T-helper 17 cell (primary cell): ENCODE results near the gene INO80B. TPM values are rescaled to one million over a fixed set of nuclear protein-coding genes. Genes with fewer than 3 reads are reported as not detected.
A peak's percentile ranks its signal among the peaks of the same experiment; 100 is the strongest.

Experiments
- ATAC-seq: fragments of 150-1000 bp; cut with Tn5 transposase; 2 replicates; pipeline ENCODE4 v1.10.0; 2021; ENCODE audit warnings: mild to moderate bottlenecking, moderate library complexity
- DNase-seq, 3 donors: peaks; one replicate each; pipeline versions ENCODE4 v3.0.0 to v3.0.0-alpha.2; 2020 to 2021
- H3K9me3 ChIP-seq: one replicate; pipeline ENCODE4 v1.7.0; 2013; ENCODE audit warnings: low read length, mild to moderate bottlenecking; ENCODE audit not compliant: control insufficient read depth, poor library complexity, severe bottlenecking
- H3K27ac Mint-ChIP-seq: one replicate; pipeline ENCODE4 v1.8.0; 2022; ENCODE audit warnings: mild to moderate bottlenecking, moderate library complexity, mixed read lengths
- H3K27me3 Mint-ChIP-seq: one replicate; pipeline ENCODE4 v1.8.0; 2022; ENCODE audit warnings: mixed read lengths
- H3K36me3 Mint-ChIP-seq: one replicate; pipeline ENCODE4 v1.8.0; 2022; ENCODE audit warnings: low read depth, mixed read lengths
- H3K4me1 Mint-ChIP-seq: one replicate; pipeline ENCODE4 v1.8.0; 2022; ENCODE audit warnings: mild to moderate bottlenecking, mixed read lengths
- H3K4me3 Mint-ChIP-seq: one replicate; pipeline ENCODE4 v1.8.0; 2022; ENCODE audit warnings: mild to moderate bottlenecking, moderate library complexity, mixed read lengths
- total RNA-seq, 4 donors: library from RNA in 2 of 4; stranded (reverse) in 2 of 4; gene quantifications; one replicate each; pipeline ENCODE4 v1.2.3 and lab custom pipeline; 2022 to 2026

Gene INO80B
- total RNA-seq, 2 donors from 2014 or later = 35.1 to 45.2 TPM

DNA sequence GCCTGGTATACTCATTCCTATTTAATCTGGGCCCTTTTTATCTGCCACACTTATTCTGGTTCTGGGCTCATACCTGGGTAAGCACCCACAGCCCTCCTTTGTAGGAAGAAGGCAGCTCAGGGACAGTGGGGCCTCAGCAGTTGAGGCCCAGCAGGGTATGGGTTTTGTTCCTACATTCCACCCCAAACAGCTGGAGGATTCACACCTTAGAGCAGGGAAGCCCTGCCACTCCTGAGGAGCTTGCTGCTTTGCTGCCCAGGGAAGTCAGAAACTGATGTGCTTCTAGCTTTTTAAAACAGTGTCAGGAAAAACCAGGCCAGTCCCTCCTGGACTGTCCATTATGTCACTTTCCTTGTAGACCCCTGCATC lies 45.7 kb downstream of the INO80B start:
- no peaks in the 10 kb centered on the region for H3K9me3 ChIP-seq
- peaks cover 33% of the 10 kb centered on the region for H3K4me1 Mint-ChIP-seq
- peaks cover 11% of the 10 kb centered on the region for H3K36me3 Mint-ChIP-seq
- H3K27me3 Mint-ChIP-seq = peaks cover 73% of the 10 kb centered on the region
- ATAC-seq = no peak
- no peak overlapping the region for H3K4me3 Mint-ChIP-seq
- no peak for DNase-seq
- H3K27ac Mint-ChIP-seq = no peak overlapping the region

DNA sequence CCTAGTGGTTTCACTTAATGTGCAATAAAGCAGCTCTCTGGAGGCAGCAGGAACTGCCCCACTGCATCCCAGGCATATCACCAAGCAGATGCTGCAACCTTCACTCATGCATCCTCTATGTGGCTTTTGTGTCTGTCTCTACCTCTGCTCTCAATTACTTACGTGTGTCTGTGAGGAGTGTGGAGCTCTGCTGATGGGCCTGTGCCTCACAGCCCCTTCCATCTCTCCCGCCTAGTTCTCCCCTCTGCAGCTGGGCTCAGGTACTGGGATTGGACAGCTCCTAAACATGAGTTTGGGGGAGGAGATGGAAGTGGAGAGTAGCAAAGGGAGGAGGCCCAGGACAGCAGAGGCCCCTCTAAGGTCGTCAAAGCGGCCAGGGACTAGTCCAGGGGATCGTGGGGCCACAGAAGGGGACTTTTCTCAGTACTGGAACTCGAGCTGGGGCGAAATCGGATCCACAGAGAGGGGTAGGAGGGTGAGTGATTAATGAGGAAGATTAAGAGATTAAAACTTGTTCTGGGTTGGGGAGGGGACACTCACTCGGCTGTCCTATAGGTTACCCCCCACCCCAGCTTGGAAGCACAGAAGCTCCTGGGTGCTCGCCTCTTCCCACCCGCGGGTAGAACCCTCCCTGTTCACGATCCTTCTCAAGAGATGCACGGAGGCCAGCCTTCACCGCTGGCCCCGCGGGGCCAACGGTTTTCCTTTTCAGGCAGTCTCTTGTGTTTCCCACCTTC lies 46.6 kb downstream of the INO80B start:
- peak overlapping the region; percentile 2 for H3K27ac Mint-ChIP-seq
- H3K9me3 ChIP-seq = no peaks in the 10 kb centered on the region
- peaks cover 73% of the 10 kb centered on the region for H3K27me3 Mint-ChIP-seq
- DNase-seq = no peak
- peaks cover 11% of the 10 kb centered on the region for H3K36me3 Mint-ChIP-seq
- H3K4me3 Mint-ChIP-seq = peak overlapping the region; percentile 71
- H3K4me1 Mint-ChIP-seq = peaks cover 32% of the 10 kb centered on the region
- no peak for ATAC-seq

DNA sequence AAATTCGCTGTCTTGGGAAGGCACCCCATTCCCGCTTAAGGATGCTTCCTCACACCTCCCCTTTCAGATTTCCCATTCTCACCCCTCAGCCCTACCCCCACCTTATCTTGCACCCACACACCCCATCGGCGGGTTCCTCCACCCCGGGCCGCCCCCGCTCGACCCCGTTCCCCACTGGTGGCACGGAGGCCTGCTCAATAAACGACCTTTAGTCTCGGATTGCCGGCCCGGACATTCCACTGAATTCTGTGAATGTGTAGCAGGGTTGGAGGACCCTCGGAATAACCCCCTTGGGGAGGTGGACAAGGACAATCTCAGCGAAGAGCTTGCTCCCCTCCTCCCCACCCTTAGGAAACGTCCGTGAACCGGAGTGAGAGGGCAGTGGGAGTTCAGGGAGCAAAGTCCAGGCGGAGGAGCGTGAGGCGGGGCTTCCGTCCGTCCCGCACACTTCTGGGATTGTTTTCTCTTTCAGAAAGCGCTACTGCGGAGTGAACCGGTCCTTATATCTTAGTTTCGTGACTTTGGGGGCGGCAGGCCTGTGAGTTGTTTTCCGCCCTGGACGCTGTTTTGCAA lies 47.3 kb downstream of the INO80B start:
- Mint-ChIP-seq H3K27me3 (peaks cover 76% of the 10 kb centered on the region), H3K4me3 (peak overlapping the region; percentile 75), H3K4me1 (peaks cover 39% of the 10 kb centered on the region), H3K36me3 (peaks cover 11% of the 10 kb centered on the region), H3K27ac (no peak overlapping the region)
- ATAC-seq = no peak
- DNase-seq = no peak
- H3K9me3 ChIP-seq = no peaks in the 10 kb centered on the region

DNA sequence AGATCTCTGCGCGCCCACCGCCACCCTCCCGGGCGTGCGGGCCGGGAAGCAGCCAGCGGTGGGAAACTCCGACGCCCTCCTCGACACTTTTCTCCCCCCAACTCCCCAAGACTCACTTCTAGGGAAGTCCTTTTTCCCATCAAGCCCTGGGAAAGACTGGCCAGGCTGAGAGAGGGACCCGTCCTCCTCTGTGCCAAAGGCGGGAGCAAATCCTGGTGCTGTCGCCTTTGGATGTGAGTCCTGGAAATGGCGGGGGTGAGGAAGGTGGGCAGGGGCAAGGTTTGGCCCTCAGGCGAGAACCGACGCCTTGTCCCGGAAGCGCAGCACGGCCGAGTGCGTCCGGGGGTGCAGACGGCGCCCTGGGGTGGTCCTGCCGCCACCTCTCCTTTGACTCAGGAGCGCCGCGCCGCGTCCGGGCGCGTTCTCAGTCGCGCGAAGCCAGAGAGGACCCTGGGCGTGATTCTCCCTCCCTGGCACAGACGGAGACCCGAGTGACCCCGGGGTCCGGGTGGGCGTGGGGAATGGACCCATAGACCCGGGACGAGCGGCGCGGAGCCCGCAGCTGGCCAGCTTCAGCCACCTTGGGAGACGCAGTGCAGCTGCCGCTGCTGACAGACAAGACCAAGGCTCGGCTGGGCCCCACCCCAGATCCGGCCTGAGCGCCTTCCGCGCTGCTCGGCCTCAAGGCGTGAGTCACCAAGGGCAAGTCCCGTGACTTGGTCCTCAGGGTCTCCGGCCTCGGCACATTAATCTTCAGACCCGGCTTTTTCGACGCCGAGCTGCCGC lies 48.0 kb downstream of the INO80B start:
- no peak for ATAC-seq
- H3K27ac Mint-ChIP-seq = no peak overlapping the region

DNA sequence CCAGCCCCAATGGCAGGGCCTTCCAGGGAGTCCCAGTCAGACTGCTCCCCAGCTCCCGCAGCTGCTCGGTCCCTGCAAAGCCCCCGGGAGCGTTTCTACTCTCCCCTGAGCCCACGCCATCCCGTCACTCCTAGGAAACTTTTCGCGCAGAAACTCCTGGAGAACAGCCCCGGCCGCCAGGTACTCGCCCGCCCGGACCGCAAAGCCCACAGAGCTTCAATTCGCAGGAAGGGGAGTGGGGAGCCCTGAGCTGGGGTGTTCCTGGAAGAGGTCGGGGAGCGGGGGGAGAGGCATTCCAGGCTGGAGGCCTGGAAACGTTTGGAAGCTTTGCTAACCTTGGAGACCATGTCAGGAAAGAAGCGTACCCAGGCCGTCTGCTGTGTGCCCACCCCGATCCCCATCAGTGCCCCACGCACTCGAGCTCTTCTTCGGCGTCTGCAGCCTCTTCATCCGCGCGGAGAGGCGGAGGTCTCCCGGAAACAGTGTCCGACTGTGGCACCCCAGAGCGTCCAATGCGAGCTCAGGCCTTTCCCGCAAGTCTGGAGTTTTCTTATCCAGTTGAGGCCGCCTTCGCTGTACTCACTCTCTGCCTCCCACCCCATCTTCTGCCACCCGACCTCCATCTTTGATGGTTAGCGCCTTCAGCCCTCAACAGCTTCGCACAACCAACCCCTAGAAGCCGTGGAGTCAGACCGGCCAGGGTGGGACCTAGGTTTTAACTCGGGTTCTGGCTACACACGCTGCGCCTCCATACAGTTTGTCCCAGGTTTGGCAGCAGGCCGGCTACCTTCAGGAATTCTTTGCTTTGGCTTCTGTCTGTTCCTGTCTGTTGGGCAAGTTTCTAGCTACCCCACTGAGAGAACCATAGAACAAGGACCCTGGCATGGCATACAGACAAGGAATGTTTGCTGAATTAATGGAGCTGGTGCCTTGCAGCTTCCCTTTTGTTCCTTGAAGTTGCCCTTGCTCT lies 48.9 kb downstream of the INO80B start:
- H3K9me3 ChIP-seq = no peaks in the 10 kb centered on the region
- Mint-ChIP-seq H3K36me3 (peaks cover 13% of the 10 kb centered on the region), H3K27me3 (peaks cover 64% of the 10 kb centered on the region), H3K4me3 (peak overlapping the region; percentile 75), H3K4me1 (peaks cover 42% of the 10 kb centered on the region), H3K27ac (peak overlapping the region; percentile 56)
- DNase-seq (no peak), ATAC-seq (no peak)

More for the DNA sequence above, 48.0 kb downstream of the INO80B start:
- Mint-ChIP-seq H3K4me3 (peak overlapping the region; percentile 75), H3K4me1 (peaks cover 42% of the 10 kb centered on the region), H3K27me3 (peaks cover 71% of the 10 kb centered on the region), H3K36me3 (peaks cover 13% of the 10 kb centered on the region)
- no peak for DNase-seq
- H3K9me3 ChIP-seq = no peaks in the 10 kb centered on the region

DNA sequence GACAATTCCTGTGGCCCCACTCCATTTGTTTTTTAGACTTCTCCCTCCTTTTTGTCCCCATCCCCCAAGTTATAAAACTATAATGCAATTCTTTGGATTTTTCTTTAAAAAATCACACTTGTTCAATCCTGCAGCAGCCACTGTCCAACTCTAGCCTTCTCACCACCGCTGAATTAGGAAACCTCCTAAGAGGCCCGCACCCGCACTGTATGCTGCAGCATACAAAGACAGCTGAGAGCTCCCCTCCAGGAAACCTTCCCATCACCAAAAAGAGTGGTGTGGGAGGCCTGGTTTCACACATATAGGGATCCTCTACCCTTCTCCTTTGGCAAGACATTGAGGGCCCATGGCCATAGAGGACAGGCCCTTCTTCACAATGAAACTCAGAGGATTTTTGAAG lies 49.7 kb downstream of the INO80B start:
- peaks cover 13% of the 10 kb centered on the region for H3K36me3 Mint-ChIP-seq
- H3K9me3 ChIP-seq = no peaks in the 10 kb centered on the region
- DNase-seq = no peak
- H3K4me3 Mint-ChIP-seq = no peak overlapping the region
- no peak for ATAC-seq
- peaks cover 38% of the 10 kb centered on the region for H3K4me1 Mint-ChIP-seq
- H3K27me3 Mint-ChIP-seq = peaks cover 59% of the 10 kb centered on the region
- peak overlapping the region; percentile 56 for H3K27ac Mint-ChIP-seq

DNA sequence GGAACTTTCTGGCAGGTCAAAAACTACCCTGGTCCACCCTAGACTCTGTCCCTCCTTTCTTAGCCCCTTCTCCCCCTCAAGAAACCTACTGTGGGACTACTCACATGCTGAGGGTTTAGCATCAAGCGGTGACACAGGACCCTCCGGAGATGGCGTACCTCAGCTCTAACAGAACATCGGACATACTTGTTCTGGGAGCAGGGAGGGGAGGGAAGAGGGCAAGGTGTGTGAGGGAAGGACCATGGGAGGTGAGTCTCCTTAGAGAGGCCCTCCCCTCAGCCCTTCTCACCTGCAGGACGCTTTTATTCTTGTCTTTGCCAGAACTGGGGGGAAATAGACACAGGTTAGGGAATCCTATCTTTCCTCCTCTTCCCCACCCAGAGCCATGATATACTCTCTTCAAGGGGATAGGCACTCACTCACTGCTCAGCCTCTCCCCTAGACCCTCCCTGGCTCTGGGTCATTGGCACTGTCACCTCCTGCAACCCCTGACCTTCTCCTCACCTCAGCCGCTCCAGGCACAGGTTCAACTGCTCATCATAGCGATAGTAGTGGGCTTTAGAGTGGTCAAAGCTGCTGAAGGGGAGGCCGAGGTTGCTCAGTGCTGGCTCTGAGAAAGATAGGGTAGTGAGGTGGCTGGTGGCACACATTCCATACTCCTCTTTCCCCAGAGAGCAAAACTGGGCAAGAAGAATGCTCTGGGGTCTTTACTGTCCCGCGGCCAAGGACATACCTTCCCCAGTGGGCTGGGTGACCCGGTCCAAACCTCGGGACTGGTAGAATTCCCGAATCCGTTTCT lies 50.8 kb downstream of the INO80B start:
- Mint-ChIP-seq H3K27ac (peak overlapping the region; percentile 56), H3K27me3 (peaks cover 50% of the 10 kb centered on the region), H3K4me1 (peaks cover 41% of the 10 kb centered on the region), H3K4me3 (no peak overlapping the region), H3K36me3 (peaks cover 13% of the 10 kb centered on the region)
- DNase-seq (no peak), ATAC-seq (no peak)
- no peaks in the 10 kb centered on the region for H3K9me3 ChIP-seq

DNA sequence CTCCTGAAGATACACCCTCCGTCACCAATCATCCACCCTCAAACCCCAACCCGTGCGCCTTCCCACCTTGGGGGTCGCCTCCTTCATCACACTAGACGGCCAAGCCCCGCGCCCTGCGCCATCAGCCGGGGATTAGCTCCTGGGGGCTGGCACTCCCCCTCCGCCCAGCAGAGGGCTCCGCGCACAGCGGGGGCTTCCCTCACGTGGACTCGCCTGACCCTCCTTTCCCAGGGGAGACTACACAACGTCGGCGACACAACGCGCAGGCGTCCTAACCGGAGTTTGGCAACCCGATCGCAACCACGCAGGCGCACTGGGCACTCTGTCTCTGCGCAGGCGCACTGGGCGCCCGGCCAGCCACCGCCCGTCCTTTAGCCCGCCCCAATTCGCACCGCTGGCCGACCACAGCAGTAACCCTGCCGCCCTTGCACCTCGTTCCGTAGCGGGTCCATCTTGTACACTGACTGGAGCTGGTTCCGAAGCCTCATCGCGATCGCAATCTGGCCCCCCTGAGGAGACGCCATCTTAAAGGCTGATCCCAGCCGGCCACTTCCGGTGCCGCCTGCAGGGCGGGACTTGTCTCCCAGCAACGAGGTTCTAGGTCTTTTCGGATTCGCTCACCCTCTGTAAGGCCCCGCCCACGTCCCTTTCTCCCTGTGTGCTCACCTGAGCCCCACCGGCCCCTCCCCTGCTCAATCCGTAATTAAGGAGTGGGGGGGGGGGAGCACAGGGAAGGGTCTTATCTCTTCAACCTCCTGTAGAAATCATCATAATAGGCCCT lies 52.4 kb downstream of the INO80B start, which contains the start of gene PCGF1:
PCGF1 (minus strand) TSS at position 551 of the 781 bp plus-strand sequence; CDS start at position 524, 27 bp downstream.
- peak; percentile 96 for ATAC-seq
- peaks cover 33% of the 10 kb centered on the region for H3K27me3 Mint-ChIP-seq
- peak within 1 kb of the TSS; percentile 100 for H3K27ac Mint-ChIP-seq
- H3K9me3 ChIP-seq = no peaks in the 10 kb centered on the region
- peaks cover 38% of the 10 kb centered on the region for H3K4me1 Mint-ChIP-seq
- peak; percentile 92 to 97 (median 96) for DNase-seq
- peaks cover 13% of the 10 kb centered on the region for H3K36me3 Mint-ChIP-seq
- H3K4me3 Mint-ChIP-seq = peak within 1 kb of the TSS; percentile 99

Other genes with a start within 250 kb of the INO80B start
- gene SLC4A5, start 111.7 kb upstream of the INO80B start, total RNA-seq = 10 to 100 TPM in 1 of 2 donors, 1 to 10 TPM in 1; 9.1 to 10.5 TPM
- 10 to 100 TPM; 78.5 to 85.7 TPM for gene DCTN1, start 74.8 kb upstream of the INO80B start, total RNA-seq
- gene C2orf81, start 33.5 kb upstream of the INO80B start, total RNA-seq = 1 to 10 TPM; 2.9 to 3.3 TPM
- gene WDR54, start 33.4 kb upstream of the INO80B start, total RNA-seq = 10 to 100 TPM; 33.6 to 42.8 TPM
- gene RTKN, start 13.2 kb upstream of the INO80B start, total RNA-seq = under 1 TPM; 0.37 to 0.57 TPM
- 10 to 100 TPM; 61.7 to 64.2 TPM for gene WBP1, start 3.4 kb downstream of the INO80B start, total RNA-seq
- 10 to 100 TPM; 66.2 to 68.9 TPM for gene MOGS, start 10.3 kb downstream of the INO80B start, total RNA-seq
- gene MRPL53, start 17.6 kb downstream of the INO80B start, total RNA-seq = 10 to 100 TPM; 31.4 to 67.9 TPM
- gene CCDC142, start 27.9 kb downstream of the INO80B start, total RNA-seq = 10 to 100 TPM; 13.7 to 14.7 TPM
- gene TTC31, start 28.0 kb downstream of the INO80B start, total RNA-seq = 10 to 100 TPM; 32.3 to 36.6 TPM
- gene LBX2, start 44.5 kb downstream of the INO80B start, total RNA-seq = under 1 TPM in 1 of 2 donors, not detected in 1; 0.26 TPM
- 10 to 100 TPM; 28.2 to 31.5 TPM for gene PCGF1, start 52.6 kb downstream of the INO80B start, total RNA-seq
- 1 to 10 TPM in 1 of 2 donors, under 1 TPM in 1; 0.16 to 1.5 TPM for gene TLX2, start 59.4 kb downstream of the INO80B start, total RNA-seq
- gene DQX1, start 71.1 kb downstream of the INO80B start, total RNA-seq = under 1 TPM in 1 of 2 donors, not detected in 1; 0.23 TPM
- gene AUP1, start 74.6 kb downstream of the INO80B start, total RNA-seq = 100 to 1,000 TPM; 139 to 153 TPM
- 10 to 100 TPM; 18.5 to 21.4 TPM for gene HTRA2, start 74.8 kb downstream of the INO80B start, total RNA-seq
- gene LOXL3, start 98.9 kb downstream of the INO80B start, total RNA-seq = 1 to 10 TPM in 1 of 2 donors, under 1 TPM in 1; 0.75 to 2.0 TPM
- 10 to 100 TPM in 1 of 2 donors, 1 to 10 TPM in 1; 8.3 to 14.6 TPM for gene DOK1, start 99.6 kb downstream of the INO80B start, total RNA-seq
- under 1 TPM in 1 of 2 donors, not detected in 1; 0.60 TPM for gene M1AP, start 193.2 kb downstream of the INO80B start, total RNA-seq
- gene SEMA4F, start 199.2 kb downstream of the INO80B start, total RNA-seq = 10 to 100 TPM in 1 of 2 donors, 1 to 10 TPM in 1; 9.5 to 11.1 TPM